ENCODE results near the gene SSBP3. TPM values are rescaled to one million over a fixed set of nuclear protein-coding genes. Genes with fewer than 3 reads are reported as not detected.

SSBP3 gene
- total RNA-seq, 4 donors from 2014 or later, result 15.4 to 23.0 (median 18.2) TPM

GRCh38 chr1:54396261-54396933 lies 9.8 kb downstream of the SSBP3 start:
- Histone ChIP-seq H3K27ac (peak overlapping the region in 1 of 3 donors; percentile 12), H3K27me3 (no peaks in the 10 kb centered on the region), H3K36me3 (peaks cover 13 to 26% of the 10 kb centered on the region in 2 donors), H3K4me3 (replicated peaks in 1 of 3) (no peak overlapping the region), H3K4me1 (peaks cover 11 to 16% of the 10 kb centered on the region in 2 donors), H3K9me3 (no peaks in the 10 kb centered on the region)
- DNase-seq, result peak in 1 of 2 donors; percentile 21
- no peak for TF ChIP-seq POLR2A (IDR thresholded peaks at IDR 0.05)
- no peak for TF ChIP-seq CTCF (IDR thresholded peaks at IDR 0.05)
- intact Hi-C loops (cut with DNase I), result no loop called here
- 56 to 66% methylated on average over 8 of the region's 8 CpGs for WGBS, 2 donors

GRCh38 chr1:54395281-54395934 lies 10.8 kb downstream of the SSBP3 start:
- intact Hi-C loops (cut with DNase I), result no loop called here
- Histone ChIP-seq H3K36me3 (peaks cover 13 to 25% of the 10 kb centered on the region in 2 donors), H3K4me1 (peaks cover 11 to 16% of the 10 kb centered on the region in 2 donors)

GRCh38 chr1:54394104-54394503 lies 12.1 kb downstream of the SSBP3 start:
- Histone ChIP-seq H3K27me3 (no peaks in the 10 kb centered on the region), H3K9me3 (no peaks in the 10 kb centered on the region), H3K36me3 (peaks cover 9 to 13% of the 10 kb centered on the region in 2 donors), H3K27ac (no peak overlapping the region), H3K4me1 (peaks cover 11 to 16% of the 10 kb centered on the region in 2 donors), H3K4me3 (replicated peaks in 1 of 3) (no peak overlapping the region)
- 96 to 99% methylated on average over 4 of the region's 4 CpGs for WGBS, 2 donors
- intact Hi-C loops (cut with DNase I), result no loop called here
- no peak for DNase-seq
- TF ChIP-seq CTCF (IDR thresholded peaks at IDR 0.05) (no peak), POLR2A (IDR thresholded peaks at IDR 0.05) (no peak)

More at GRCh38 chr1:54395281-54395934, 10.8 kb downstream of the SSBP3 start:
- TF ChIP-seq POLR2A (IDR thresholded peaks at IDR 0.05), result no peak
- TF ChIP-seq CTCF (IDR thresholded peaks at IDR 0.05), result no peak
- WGBS, 2 donors, result 95 to 96% methylated on average over 11 of the region's 11 CpGs
- Histone ChIP-seq H3K4me3 (replicated peaks in 1 of 3) (no peak overlapping the region), H3K27ac (no peak overlapping the region), H3K27me3 (no peaks in the 10 kb centered on the region), H3K9me3 (no peaks in the 10 kb centered on the region)
- no peak for DNase-seq

GRCh38 chr1:54392401-54392800 lies 13.8 kb downstream of the SSBP3 start:
- H3K4me1 ChIP-seq, result peaks cover 8 to 13% of the 10 kb centered on the region in 2 donors

More at GRCh38 chr1:54392401-54392800, 13.8 kb downstream of the SSBP3 start:
- peaks cover 2 to 11% of the 10 kb centered on the region in 2 donors for H3K36me3 ChIP-seq
- DNase-seq, result no peak
- H3K4me3 ChIP-seq (replicated peaks in 1 of 3), result no peak overlapping the region
- H3K27ac ChIP-seq, result no peak overlapping the region
- H3K27me3 ChIP-seq, result no peaks in the 10 kb centered on the region
- intact Hi-C loops (cut with DNase I), result no loop called here
- 83% methylated on average over 3 of the region's 3 CpGs for WGBS, 2 donors
- no peaks in the 10 kb centered on the region for H3K9me3 ChIP-seq
- TF ChIP-seq POLR2A (IDR thresholded peaks at IDR 0.05) (no peak), CTCF (IDR thresholded peaks at IDR 0.05) (no peak)

Measured in thyroid gland (tissue), 4 donors.